Adrenal gland (tissue), 5 donors: Measurements from ENCODE around the gene KCP.

Experiments used
- POLR2A ChIP-seq, 2 donors: fragments of 450-650 bp; IDR thresholded peaks; one replicate each; pipeline ENCODE4 v1.6.1; 2017; ENCODE audit warnings: antibody characterized with exemption in 2 of 2, mild to moderate bottlenecking in 2 of 2, moderate library complexity in 1 of 2
- TF ChIP-seq, protein P1 (sequence below), 6 experiments: fragments of 450-650 bp in 4 of 6; fragments of 200-600 bp in 2 of 6; sonication (generic) in 1 of 6; IDR thresholded peaks; 1 replicate in 5 of 6; 2 replicates in 1 of 6; pipeline versions ENCODE4 v1.5.1 to v1.8.0; 2016 to 2021; ENCODE audit warnings: antibody characterized with exemption in 6 of 6, mild to moderate bottlenecking in 2 of 6, moderate library complexity in 1 of 6
- donor health status: DM: no; HTN: no; CAD: no.

DNA sequence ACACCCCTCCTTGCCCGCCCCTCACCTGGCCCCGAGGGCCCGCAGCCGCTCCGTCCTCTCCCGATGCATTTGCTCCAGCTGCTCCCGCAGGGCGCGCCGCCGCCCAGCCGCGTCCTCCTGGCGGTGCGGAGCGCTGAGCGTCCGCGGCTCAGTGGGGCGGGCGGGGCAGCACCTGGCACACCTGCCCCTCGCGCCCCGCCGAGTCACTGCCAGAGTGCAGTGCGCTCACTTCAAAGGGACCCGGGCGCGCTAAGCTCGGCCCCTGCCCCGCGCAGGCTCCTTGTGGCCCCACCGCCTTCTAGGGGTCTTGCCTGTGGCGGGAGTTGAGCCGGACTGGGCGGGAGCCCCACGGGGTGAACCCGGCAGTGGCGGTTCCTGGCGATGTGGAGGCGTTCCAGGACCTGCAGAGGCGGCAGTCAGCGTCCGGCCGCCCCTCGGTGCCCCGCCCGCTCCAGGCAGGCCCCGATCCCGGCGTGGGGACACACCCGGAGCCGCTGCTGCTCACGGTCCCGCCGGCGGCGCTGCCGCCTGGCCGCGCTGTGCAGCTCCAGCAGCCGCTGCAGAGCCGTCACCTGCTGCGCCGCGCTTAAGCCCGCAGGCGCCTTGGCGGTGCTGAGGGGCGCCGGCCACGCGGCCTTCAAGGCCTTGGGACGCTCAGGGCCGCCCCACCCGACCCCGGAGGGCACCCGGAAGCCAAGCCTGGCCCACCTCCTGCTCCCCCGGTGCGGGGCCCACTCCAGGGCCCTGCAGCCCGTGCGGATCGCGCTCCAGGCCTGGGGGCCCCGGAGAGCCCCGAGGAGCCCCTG lies 41.2 kb downstream of the KCP start:
- TF ChIP-seq, protein P1, sequence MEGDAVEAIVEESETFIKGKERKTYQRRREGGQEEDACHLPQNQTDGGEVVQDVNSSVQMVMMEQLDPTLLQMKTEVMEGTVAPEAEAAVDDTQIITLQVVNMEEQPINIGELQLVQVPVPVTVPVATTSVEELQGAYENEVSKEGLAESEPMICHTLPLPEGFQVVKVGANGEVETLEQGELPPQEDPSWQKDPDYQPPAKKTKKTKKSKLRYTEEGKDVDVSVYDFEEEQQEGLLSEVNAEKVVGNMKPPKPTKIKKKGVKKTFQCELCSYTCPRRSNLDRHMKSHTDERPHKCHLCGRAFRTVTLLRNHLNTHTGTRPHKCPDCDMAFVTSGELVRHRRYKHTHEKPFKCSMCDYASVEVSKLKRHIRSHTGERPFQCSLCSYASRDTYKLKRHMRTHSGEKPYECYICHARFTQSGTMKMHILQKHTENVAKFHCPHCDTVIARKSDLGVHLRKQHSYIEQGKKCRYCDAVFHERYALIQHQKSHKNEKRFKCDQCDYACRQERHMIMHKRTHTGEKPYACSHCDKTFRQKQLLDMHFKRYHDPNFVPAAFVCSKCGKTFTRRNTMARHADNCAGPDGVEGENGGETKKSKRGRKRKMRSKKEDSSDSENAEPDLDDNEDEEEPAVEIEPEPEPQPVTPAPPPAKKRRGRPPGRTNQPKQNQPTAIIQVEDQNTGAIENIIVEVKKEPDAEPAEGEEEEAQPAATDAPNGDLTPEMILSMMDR (IDR thresholded peaks at IDR 0.05) = no peak
- no peak for TF ChIP-seq POLR2A (IDR thresholded peaks at IDR 0.05)
